Measurements from ENCODE around the gene MMP24.
A peak's percentile ranks its signal among the peaks of the same experiment; 100 is the strongest.
"Not testable (repeated sequence)": the region's sequence is repeated elsewhere in the genome, so short reads cannot be mapped to it uniquely, and the experiment has no call there.

Gene MMP24

DNA sequence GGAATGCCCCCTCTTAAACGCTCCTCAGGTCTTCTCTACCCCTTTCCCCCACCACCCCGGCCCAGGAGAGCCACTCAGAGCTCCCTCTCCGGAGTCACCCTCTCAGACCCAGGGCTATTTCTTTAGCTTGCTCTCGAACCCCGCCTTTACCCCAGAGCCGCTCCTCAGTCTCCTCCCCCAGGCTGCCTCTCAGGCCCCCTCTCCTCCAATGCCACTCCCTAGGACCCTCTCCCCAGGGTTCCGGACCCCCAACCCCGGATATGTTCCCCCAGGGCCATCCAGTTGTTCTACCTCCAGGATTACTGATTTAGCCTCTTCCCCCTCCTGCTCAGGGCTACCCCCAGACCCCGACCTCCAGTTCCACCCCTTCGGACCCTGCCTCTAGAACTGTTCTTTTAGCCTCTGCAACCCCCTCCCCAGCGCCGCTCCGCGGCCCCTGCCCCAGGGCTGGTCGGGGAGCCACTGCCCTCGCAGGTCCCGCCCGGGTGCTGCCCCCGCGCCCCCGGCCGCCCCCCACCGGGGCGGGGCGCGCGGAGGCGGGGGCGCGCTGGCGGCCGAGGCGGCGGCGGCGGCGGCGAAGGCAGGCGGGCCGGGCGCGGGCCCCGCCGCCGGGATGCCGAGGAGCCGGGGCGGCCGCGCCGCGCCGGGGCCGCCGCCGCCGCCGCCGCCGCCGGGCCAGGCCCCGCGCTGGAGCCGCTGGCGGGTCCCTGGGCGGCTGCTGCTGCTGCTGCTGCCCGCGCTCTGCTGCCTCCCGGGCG, at the start of gene MMP24:
Gene MMP24, plus strand, starts transcription at position 565 of the 758 bp plus-strand sequence. Its CDS starts 49 bp downstream, at position 614.
- DNase-seq (ENCODE audit: low spot score), result no peak
- no peak for FAIRE-seq

DNA sequence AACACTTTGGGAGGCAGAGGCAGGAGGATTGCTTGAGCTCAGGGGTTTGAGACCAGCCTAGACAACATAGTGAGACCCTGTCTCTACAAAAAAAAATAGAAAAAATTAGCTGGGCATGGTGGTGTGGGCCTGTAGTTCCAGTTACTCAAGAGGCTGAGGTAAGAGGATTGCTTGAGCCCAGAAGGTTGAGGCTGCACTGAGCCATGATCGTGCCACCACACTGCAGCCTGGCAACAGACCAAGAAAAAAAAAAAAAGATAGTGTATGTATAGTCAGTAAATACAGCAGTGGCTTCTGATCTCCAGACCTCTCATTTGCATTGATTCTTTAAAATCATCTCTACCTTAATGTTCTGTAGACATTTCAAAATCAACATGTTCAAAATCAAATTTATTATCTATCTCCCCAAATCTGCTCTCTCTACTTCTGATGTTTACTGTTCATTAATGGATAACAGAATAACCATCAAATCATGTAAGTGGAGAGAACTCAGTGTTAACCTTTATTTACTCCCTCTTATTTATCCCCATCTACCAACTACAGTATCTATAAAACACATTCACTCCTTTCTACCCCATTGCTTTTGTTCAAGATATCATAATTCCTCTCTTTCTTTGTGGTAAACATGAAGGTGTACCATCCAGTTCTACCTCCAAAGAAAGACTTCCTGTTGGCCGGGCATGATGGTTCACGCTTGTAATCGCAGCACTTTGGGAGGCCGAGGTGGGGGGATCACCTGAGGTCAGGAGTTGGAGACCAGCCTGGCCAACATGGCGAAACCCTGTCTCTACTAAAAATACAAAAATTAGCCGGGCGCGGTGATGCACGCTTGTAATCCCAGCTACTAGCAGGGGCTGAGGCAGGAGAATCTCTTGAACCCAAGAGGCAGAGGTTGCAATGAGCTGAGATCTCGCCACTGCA, 46.9 kb upstream of the MMP24 start:
- FAIRE-seq (no peak), DNase-seq (ENCODE audit: low spot score) (no peak)

DNA sequence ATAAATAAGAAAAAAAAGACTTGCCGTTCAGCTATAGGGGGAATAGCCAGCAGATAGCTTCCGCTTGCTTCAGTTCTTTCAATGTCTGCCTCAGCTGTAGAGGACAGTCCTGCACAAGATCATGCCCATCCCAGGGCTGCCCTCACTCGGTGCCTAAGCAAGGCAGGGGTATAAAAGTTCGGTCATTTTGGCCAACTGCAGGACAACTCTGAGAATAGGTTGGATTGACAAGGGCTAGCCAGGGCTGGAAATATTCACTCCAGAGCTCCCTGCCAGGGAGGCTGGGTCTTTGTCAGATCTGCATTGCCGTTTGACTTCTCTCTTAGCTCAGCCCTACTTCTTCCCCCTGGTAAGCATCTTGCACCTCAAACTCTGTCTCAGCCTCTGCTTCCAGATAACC, 46.2 kb upstream of the MMP24 start:
- FAIRE-seq, result no peak

GRCh38 chr20:35181731-35182130, 44.8 kb upstream of the MMP24 start:
- no peak for DNase-seq (ENCODE audit: low spot score)
- no peak for FAIRE-seq

More for the DNA sequence above, 46.2 kb upstream of the MMP24 start:
- DNase-seq (ENCODE audit: low spot score), result no peak

GRCh38 chr20:35186691-35187289, 39.7 kb upstream of the MMP24 start:
- DNase-seq (ENCODE audit: low spot score); FAIRE-seq: not testable (repeated sequence)

DNA sequence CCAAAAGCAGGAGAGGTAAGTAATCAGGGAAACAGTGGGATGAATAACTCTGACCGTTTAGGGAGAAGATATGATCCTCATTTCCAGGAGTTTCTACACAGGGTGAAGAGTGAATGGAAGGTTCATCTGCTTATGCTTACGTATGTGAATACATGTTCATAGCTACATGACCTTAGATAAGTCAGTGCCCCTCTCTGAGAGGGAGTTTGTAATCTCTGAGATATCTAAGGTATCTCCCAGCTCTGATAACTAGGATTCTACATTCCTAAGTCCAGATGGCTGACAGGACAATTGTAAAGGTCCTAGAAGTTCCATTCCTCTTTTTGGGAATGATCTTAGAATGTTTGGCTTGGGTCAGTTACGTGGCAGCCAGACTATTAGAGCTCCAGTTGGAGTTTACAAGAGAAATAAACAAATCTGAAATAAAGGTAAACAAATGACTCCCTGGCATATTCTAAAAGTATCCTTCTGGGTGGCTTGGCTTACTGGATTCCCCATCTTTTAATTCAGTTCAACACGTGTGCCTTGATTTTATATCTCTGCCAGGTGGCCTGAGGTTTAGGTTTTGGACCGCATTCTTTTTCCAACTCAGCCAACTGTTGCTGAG, 38.8 kb upstream of the MMP24 start:
- DNase-seq (ENCODE audit: low spot score), result no peak
- no peak for FAIRE-seq

- not testable (repeated sequence) for FAIRE-seq; DNase-seq (ENCODE audit: low spot score)
Measured at GRCh38 chr20:35189223-35189622, 37.3 kb upstream of the MMP24 start.

DNA sequence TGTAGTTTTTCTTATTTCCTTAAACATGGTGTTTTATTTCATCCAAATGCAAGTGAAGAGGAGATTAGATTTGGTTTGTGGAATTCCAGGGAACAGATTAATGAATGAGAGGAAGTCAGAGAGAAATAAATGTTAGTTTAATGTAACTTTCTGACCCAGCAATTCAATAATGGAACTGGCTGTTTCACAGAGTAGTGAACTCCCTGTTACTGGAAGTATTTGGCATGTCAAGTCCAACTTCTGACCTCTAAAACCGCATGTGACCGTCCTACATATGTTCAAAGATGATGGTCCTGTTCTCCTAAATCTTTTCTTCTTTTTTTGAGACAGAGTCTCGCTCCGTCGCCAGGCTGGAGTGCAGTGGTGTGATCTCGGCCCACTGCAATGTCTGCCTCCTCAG, 35.9 kb upstream of the MMP24 start:
- no peak for DNase-seq (ENCODE audit: low spot score)
- FAIRE-seq, result no peak

DNA sequence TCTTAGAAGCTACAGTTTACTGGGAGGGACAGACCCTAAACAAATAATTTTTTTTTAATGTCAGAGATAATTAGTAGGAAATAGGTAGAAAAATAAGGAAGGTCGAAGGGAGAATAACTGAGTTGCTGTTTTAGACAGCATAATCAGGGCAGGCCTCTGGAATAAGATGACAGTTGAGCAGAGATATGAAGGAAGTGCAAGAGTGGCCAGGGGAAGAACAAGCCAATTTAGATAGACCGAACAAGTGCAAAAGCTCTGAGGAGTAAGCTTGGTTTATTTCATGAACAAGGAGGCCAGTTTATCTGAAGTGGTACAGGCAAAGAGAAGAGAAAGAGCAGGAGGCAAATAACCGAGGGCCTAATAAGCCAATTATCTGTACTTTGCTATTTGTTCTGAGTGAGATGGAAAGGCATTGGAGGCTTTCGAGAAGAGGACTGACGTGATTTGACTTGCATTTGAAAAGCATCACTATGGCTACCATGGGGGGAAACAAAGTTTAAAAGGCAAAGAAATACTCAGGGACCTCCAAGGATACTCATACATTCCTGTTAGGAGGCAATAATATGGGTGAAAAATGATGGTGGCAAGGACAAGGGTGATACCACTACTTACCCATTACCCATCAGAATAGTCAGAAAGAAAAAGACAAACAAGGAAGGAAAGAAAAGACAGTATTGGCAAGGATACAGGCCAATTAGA, 34.9 kb upstream of the MMP24 start:
- FAIRE-seq, result no peak

GRCh38 chr20:35192118-35192872, 34.2 kb upstream of the MMP24 start:
- FAIRE-seq (no peak), DNase-seq (ENCODE audit: low spot score) (no peak)

More for the DNA sequence above, 34.9 kb upstream of the MMP24 start:
- no peak for DNase-seq (ENCODE audit: low spot score)

GRCh38 chr20:35193031-35193791, 33.3 kb upstream of the MMP24 start:
- FAIRE-seq; DNase-seq (ENCODE audit: low spot score): not testable (repeated sequence)

GRCh38 chr20:35196313-35196712, 30.2 kb upstream of the MMP24 start:
- FAIRE-seq, result no peak
- no peak for DNase-seq (ENCODE audit: low spot score)

- peak; percentile 56 for DNase-seq (ENCODE audit: low spot score)
- FAIRE-seq, result peak; percentile 75
Measured at GRCh38 chr20:35199740-35200139, 26.8 kb upstream of the MMP24 start.

DNA sequence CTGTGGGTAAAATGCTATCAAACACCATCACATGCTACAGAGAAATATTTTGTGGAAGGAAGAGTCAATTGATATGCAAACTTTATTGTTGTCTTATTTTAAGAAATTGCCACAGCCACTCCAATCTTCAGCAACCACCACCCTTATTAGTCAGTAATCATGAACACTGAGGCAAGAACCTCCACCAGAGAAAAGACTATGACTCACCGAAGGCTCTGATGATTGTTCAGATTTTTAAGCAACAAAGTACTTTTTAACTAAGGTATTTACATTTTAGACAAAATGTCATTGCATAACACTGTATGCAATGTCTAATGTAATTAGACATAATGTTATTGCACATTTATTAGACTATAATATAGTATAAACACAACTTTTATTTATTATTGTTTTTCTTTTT, 26.2 kb upstream of the MMP24 start:
- peak; percentile 80 for FAIRE-seq
- peak; percentile 33 for DNase-seq (ENCODE audit: low spot score)

DNA sequence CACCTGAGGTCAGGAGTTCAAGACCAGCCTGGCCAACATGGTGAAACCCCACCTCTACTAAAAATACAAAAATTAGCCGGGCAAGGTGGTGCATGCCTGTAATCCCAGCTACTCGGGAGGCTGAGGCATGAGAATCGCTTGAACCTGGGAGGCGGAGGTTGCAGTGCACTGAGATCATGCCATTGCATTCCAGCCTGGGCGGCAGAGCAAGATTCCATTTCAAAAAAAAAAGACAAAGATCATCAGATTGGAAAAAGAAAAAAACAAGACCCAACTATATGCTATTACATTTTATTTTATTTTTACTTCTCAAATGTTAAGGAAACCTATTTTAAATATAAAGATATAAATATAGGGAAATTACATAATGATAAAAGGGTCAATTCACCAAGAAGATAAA, 25.0 kb upstream of the MMP24 start:
- not testable (repeated sequence) for DNase-seq (ENCODE audit: low spot score)
- peak; percentile 45 for FAIRE-seq

GRCh38 chr20:35206802-35207201, 19.7 kb upstream of the MMP24 start:
- no peak for DNase-seq (ENCODE audit: low spot score)
- FAIRE-seq, result no peak

DNA sequence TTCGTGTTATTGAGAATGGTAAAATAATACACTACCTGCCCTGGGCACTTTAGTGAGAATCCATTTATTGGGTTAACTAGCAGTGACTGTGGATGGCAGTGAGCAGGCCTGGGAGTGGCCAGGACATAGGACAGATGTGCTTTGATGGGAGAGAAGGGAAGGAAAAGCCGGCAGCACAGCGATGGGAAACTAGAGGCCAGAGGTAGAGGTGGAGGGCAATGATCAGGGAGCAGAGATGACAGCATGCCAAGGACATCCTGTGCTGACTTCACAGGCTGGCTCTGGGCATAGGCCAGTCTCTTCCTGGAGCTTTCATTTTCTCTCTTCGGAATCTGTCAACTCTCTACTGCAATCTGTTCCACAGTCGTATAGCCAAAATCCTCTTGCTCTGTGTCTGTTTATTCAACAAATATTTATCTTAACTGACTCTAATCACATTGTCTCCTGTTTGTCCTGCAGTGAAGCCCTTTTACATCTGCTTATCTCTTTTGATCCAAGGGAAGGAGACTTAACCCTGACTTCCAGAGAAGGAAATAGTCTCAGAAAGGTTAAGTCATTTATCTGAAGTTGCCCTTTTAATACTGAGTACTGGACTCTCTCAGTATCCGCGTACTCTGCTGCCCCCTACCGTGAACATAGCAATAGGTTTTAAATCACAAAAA, 18.4 kb upstream of the MMP24 start:
- DNase-seq (ENCODE audit: low spot score), result peak; percentile 78
- FAIRE-seq, result peak; percentile 75

- DNase-seq (ENCODE audit: low spot score), result peak; percentile 99
- peak; percentile 99 for FAIRE-seq
Measured at GRCh38 chr20:35215066-35215956, 11.2 kb upstream of the MMP24 start.

Data from RCC 7860 (cell line).